IMR-90 (cell line): Measurements from ENCODE around the gene RAI14. TPM values are rescaled to one million over a fixed set of nuclear protein-coding genes. Genes with fewer than 3 reads are reported as not detected.

Experiments
- ATAC-seq: fragments of 200-7000 bp; cut with Tn5 transposase; 2 replicates; pipeline ENCODE4 v1.9.1; 2020; ENCODE audit warnings: low read depth, mild to moderate bottlenecking, moderate library complexity
- BruUV-seq: library from RNA; stranded (reverse); fragments of 400-500 nt; replicated peaks from 2 replicates; lab custom pipeline; 2021; lab: Mats Ljungman, UMichigan
- CTCF ChIA-PET: fragments of 300-600 bp; formaldehyde crosslinking; extraction: SDS; loops from one replicate; lab custom pipeline; 2021; ENCODE audit warnings: antibody characterized with exemption; lab: Yijun Ruan, JAX
- POLR2A ChIA-PET: fragments of 300-600 bp; sonication (Branson Sonifier 250); formaldehyde crosslinking; loops from one replicate; lab custom pipeline; 2022; ENCODE audit warnings: antibody characterized with exemption; ENCODE audit not compliant: unreplicated experiment; lab: Charles Lee
- DNase-seq: peaks from one replicate; pipeline ENCODE4 v3.0.0; 2013
- H2AFZ ChIP-seq: replicated peaks from 2 replicates; pipeline ENCODE3; 2013; ENCODE audit warnings: low read length, mild to moderate bottlenecking; ENCODE audit not compliant: poor library complexity
- H2AK5ac ChIP-seq: 2 replicates; pipeline ENCODE4 v1.6.1; 2013; ENCODE audit warnings: low read depth, low read length, inconsistent platforms
- H2AK9ac ChIP-seq: replicated peaks from 2 replicates; pipeline ENCODE3; 2013; ENCODE audit warnings: mild to moderate bottlenecking, low read depth, low read length, moderate library complexity; ENCODE audit not compliant: poor library complexity
- H2BK120ac ChIP-seq: 2 replicates; pipeline ENCODE4 v1.6.1; 2013; ENCODE audit warnings: low read depth, low read length, inconsistent platforms
- H2BK15ac ChIP-seq: 3 replicates; pipeline ENCODE4 v1.6.1; 2013; ENCODE audit warnings: low read depth, low read length, inconsistent platforms
- H2BK20ac ChIP-seq: 2 replicates; pipeline ENCODE4 v1.6.1; 2013; ENCODE audit warnings: low read depth, mild to moderate bottlenecking, inconsistent platforms, low read length, moderate library complexity
- H2BK5ac ChIP-seq: 2 replicates; pipeline ENCODE4 v1.6.1; 2013; ENCODE audit warnings: mild to moderate bottlenecking, low read depth, low read length, inconsistent platforms; ENCODE audit not compliant: poor library complexity, severe bottlenecking
- H3K14ac ChIP-seq: replicated peaks from 2 replicates; pipeline ENCODE4 v1.6.1; 2013; ENCODE audit warnings: low read depth, low read length, inconsistent platforms
- H3K18ac ChIP-seq: 2 replicates; pipeline ENCODE4 v1.6.1; 2013; ENCODE audit warnings: low read depth, low read length, control low read depth
- H3K23ac ChIP-seq: 2 replicates; pipeline ENCODE4 v1.6.1; 2013; ENCODE audit warnings: low read depth, low read length, inconsistent platforms
- H3K27ac ChIP-seq: 2 replicates; pipeline ENCODE4 v1.5.1; 2013; ENCODE audit warnings: mild to moderate bottlenecking, control low read depth, low read length; ENCODE audit not compliant: insufficient read depth
- H3K27me3 ChIP-seq: 2 replicates; pipeline ENCODE4 v1.6.1; 2013; ENCODE audit warnings: low read length; ENCODE audit not compliant: control insufficient read depth, insufficient read depth
- H3K36me3 ChIP-seq: 2 replicates; pipeline ENCODE4 v1.6.1; 2013; ENCODE audit warnings: low read length, mixed read lengths; ENCODE audit not compliant: control insufficient read depth, insufficient read depth
- H3K4ac ChIP-seq: 2 replicates; pipeline ENCODE4 v1.6.1; 2013; ENCODE audit warnings: low read depth, low read length, inconsistent platforms
- H3K4me1 ChIP-seq: 2 replicates; pipeline ENCODE4 v1.6.1; 2013; ENCODE audit warnings: low read length, mixed read lengths; ENCODE audit not compliant: control insufficient read depth, insufficient read depth
- H3K4me2 ChIP-seq: 2 replicates; pipeline ENCODE4 v1.6.1; 2013; ENCODE audit warnings: low read depth, mild to moderate bottlenecking, control low read depth, low read length, moderate library complexity
- H3K4me3 ChIP-seq: 2 replicates; pipeline ENCODE4 v1.5.1; 2013; ENCODE audit warnings: low read depth, mild to moderate bottlenecking, control low read depth, low read length, moderate library complexity; ENCODE audit not compliant: insufficient read depth
- H3K56ac ChIP-seq: 2 replicates; pipeline ENCODE4 v1.6.1; 2013; ENCODE audit warnings: low read length, inconsistent platforms; ENCODE audit not compliant: insufficient read depth; ENCODE audit errors: extremely low read depth
- H3K79me1 ChIP-seq, 2 experiments: 2 replicates each; pipeline ENCODE4 v1.6.1; 2013; ENCODE audit warnings: low read length in 2 of 2, inconsistent platforms in 1 of 2, low read depth in 1 of 2
- H3K9ac ChIP-seq: 2 replicates; pipeline ENCODE4 v1.6.1; 2013; ENCODE audit warnings: low read depth, low read length, control low read depth
- H3K9me1 ChIP-seq: 2 replicates; pipeline ENCODE4 v1.6.1; 2013; ENCODE audit warnings: low read length, inconsistent platforms; ENCODE audit not compliant: insufficient read depth
- H3K9me3 ChIP-seq: 2 replicates; pipeline ENCODE4 v1.6.1; 2013; ENCODE audit warnings: low read length; ENCODE audit not compliant: control insufficient read depth, insufficient read depth
- H4K20me1 ChIP-seq: 2 replicates; pipeline ENCODE4 v1.6.1; 2013; ENCODE audit warnings: low read length, inconsistent platforms; ENCODE audit not compliant: insufficient read depth
- H4K5ac ChIP-seq: 2 replicates; pipeline ENCODE4 v1.6.1; 2013; ENCODE audit warnings: mild to moderate bottlenecking, low read depth, low read length, control low read depth
- H4K8ac ChIP-seq, 2 experiments: 2 replicates each; pipeline ENCODE4 v1.6.1; 2013; ENCODE audit warnings: low read depth in 2 of 2, low read length in 2 of 2, control low read depth in 1 of 2, inconsistent platforms in 1 of 2
- H4K91ac ChIP-seq: 2 replicates; pipeline ENCODE4 v1.6.1; 2013; ENCODE audit warnings: low read depth, low read length, inconsistent platforms; ENCODE audit not compliant: insufficient read depth
- BHLHE40 ChIP-seq: fragments of 150-350 bp; IDR thresholded peaks from 2 replicates; pipeline ENCODE4 v1.6.1; 2016; ENCODE audit warnings: mild to moderate bottlenecking, low read depth, low read length
- CEBPB ChIP-seq: IDR thresholded peaks from 2 replicates; pipeline ENCODE4 v1.6.1; 2012; ENCODE audit warnings: low read depth, low read length, improper control_type of control experiment
- CHD1 ChIP-seq: IDR thresholded peaks from 2 replicates; pipeline ENCODE4 v1.6.1; 2012; ENCODE audit warnings: low read depth, low read length, improper control_type of control experiment
- FOS ChIP-seq: fragments of 150-350 bp; IDR thresholded peaks from 2 replicates; pipeline ENCODE4 v1.6.1; 2016; ENCODE audit warnings: low read depth, low read length
- MAZ ChIP-seq: IDR thresholded peaks from 2 replicates; pipeline ENCODE4 v1.6.1; 2012; ENCODE audit warnings: low read depth, mild to moderate bottlenecking, low read length, improper control_type of control experiment, moderate library complexity, borderline replicate concordance
- MXI1 ChIP-seq: IDR thresholded peaks from 2 replicates; pipeline ENCODE4 v1.6.1; 2012; ENCODE audit warnings: low read depth, mild to moderate bottlenecking, low read length, moderate library complexity, borderline replicate concordance
- NFE2L2 ChIP-seq: fragments of 150-350 bp; IDR thresholded peaks from 2 replicates; pipeline ENCODE4 v1.6.1; 2016; ENCODE audit warnings: low read depth, mild to moderate bottlenecking, low read length
- POLR2A ChIP-seq: IDR thresholded peaks from 2 replicates; pipeline ENCODE4 v1.6.1; 2012; ENCODE audit warnings: mild to moderate bottlenecking, low read depth, low read length
- RAD21 ChIP-seq: IDR thresholded peaks from 2 replicates; pipeline ENCODE4 v1.6.1; 2012; ENCODE audit warnings: low read length, improper control_type of control experiment
- RFX5 ChIP-seq: IDR thresholded peaks from 2 replicates; pipeline ENCODE4 v1.8.0; 2012; ENCODE audit warnings: low read depth, mild to moderate bottlenecking, low read length, moderate library complexity
- SMC3 ChIP-seq: fragments of 150-350 bp; IDR thresholded peaks from 2 replicates; pipeline ENCODE4 v1.6.1; 2016; ENCODE audit warnings: low read depth, mild to moderate bottlenecking, antibody characterized with exemption, low read length, moderate library complexity
- WGBS, 2 experiments: methylation state at CpG; one replicate each; pipeline versions ENCODE4 v1.1.5 to v1.1.7; 2013; ENCODE audit warnings: missing lambda C conversion rate in 2 of 2; ENCODE audit not compliant: insufficient read length in 1 of 2; ENCODE audit errors: extremely low coverage in 2 of 2; 5-methylcytosine and 5-hydroxymethylcytosine counted together
- dilution Hi-C: fragments of 300-500 bp; cut with HindIII; formaldehyde crosslinking; loops from one replicate; pipeline ENCODE4 v1.14.3; 2018; ENCODE audit warnings: low sequenced_read_pairs; ENCODE audit not compliant: unreplicated experiment
- in situ Hi-C: fragments of 300-500 bp; cut with MboI; formaldehyde crosslinking; loops from 3 replicates; pipeline ENCODE4 v1.14.3; 2019; ENCODE audit warnings: low sequenced_read_pairs, inconsistent platforms, mixed read lengths
- intact Hi-C: fragments of 100-400 bp; cut with micrococcal nuclease; formaldehyde crosslinking; loops from 2 replicates; pipeline ENCODE4 v1.10.0; 2022
- polyA plus RNA-seq, 3 experiments: library from polyadenylated mRNA; depleted of rRNA; stranded (reverse); fragments of >200 nt; gene quantifications; 2 replicates each; pipeline ENCODE4 v1.2.3, GENCODE V29; 2012; ENCODE audit warnings: low replicate concordance in 1 of 3
- total RNA-seq: library from RNA; depleted of rRNA; stranded (reverse); fragments of >200 nt; gene quantifications from 2 replicates; pipeline ENCODE4 v1.2.3, GENCODE V29; 2012
- TF ChIP-seq, protein P1 (sequence below): conservative IDR thresholded peaks from 2 replicates; pipeline ENCODE4 v1.5.1; 2012; ENCODE audit warnings: mild to moderate bottlenecking, low read depth, low read length, improper control_type of control experiment
- TF ChIP-seq, protein P2 (sequence below): fragments of 150-350 bp; IDR thresholded peaks from 2 replicates; pipeline ENCODE4 v1.6.1; 2017; ENCODE audit warnings: mild to moderate bottlenecking, antibody characterized with exemption, low read length, low read depth
- TF ChIP-seq, protein P3 (sequence below): fragments of 150-350 bp; IDR thresholded peaks from 2 replicates; pipeline ENCODE4 v1.6.1; 2016; ENCODE audit warnings: low read depth, mild to moderate bottlenecking, low read length, moderate library complexity, borderline replicate concordance

The RAI14 gene
- total and polyA plus RNA-seq, 2 of the 4 experiments (the other 2 are of a cell fraction): 221 to 267 TPM

DNA sequence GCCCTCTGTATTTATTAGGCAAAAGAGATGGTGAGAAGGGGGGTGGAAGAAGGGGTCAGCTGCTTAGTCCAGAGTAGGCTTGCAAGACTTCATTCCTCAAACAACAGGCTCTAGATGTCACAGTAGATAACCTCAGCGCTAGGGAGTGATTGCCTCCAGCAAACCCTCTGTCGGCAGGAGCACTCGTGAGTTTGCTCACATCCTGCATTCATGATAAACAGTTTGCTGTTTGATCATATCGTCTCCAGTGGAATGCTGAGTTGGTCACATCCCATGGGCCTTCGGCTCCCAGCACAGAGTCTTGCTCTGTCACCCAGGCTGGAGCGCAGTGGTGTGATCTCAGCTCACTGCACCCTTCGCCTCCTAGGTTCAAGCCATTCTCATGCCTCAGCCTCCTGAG is 186.4 kb downstream of the RAI14 start:
- intact Hi-C loops: loop anchor here (5.0 kb wide), 1 partner anchor 55 kb away; no protein-coding TSS in a partner anchor
- dilution Hi-C loops: no loop called here
- Histone ChIP-seq H3K36me3 (no peaks in the 10 kb centered on the region), H4K20me1 (no peaks in the 10 kb centered on the region), H3K14ac (no peak overlapping the region), H2BK5ac (no peak overlapping the region), H3K18ac (no peak overlapping the region), H4K5ac (no peak overlapping the region), H3K4me1 (peaks cover 3% of the 10 kb centered on the region; the same call in 1 of the 2 replicates), H3K9me3 (no peaks in the 10 kb centered on the region), H3K56ac (no peak overlapping the region), H3K9me1 (peaks cover 7% of the 10 kb centered on the region; the same call in 1 of the 2 replicates), H2BK120ac (no peak overlapping the region), H3K79me1 (no peaks in the 10 kb centered on the region), H2BK15ac (no peak overlapping the region), H2AK5ac (no peak overlapping the region; the same call in 1 of the 2 replicates), H3K9ac (no peak overlapping the region), H3K4me2 (no peak overlapping the region), H3K4me3 (no peak overlapping the region), H4K91ac (no peak overlapping the region), H4K8ac (no peak overlapping the region), H3K27ac (no peak overlapping the region), H2AK9ac (no peak overlapping the region), H2BK20ac (no peak overlapping the region), H3K23ac (no peak overlapping the region), H3K4ac (no peak overlapping the region), H2AFZ (no peak overlapping the region), H3K27me3 (no peaks in the 10 kb centered on the region)
- POLR2A ChIA-PET: no interaction called here
- no TSS peak for BruUV-seq
- DNase-seq (no peak), ATAC-seq (no peak)
- CTCF ChIA-PET: no interaction called here
- TF ChIP-seq BHLHE40 (no peak), RFX5 (no peak), MXI1 (no peak), SMC3 (no peak), FOS (no peak), MAZ (no peak), CHD1 (no peak), RAD21 (no peak), POLR2A (no peak), NFE2L2 (no peak), CEBPB (no peak)
- TF ChIP-seq, protein P1, sequence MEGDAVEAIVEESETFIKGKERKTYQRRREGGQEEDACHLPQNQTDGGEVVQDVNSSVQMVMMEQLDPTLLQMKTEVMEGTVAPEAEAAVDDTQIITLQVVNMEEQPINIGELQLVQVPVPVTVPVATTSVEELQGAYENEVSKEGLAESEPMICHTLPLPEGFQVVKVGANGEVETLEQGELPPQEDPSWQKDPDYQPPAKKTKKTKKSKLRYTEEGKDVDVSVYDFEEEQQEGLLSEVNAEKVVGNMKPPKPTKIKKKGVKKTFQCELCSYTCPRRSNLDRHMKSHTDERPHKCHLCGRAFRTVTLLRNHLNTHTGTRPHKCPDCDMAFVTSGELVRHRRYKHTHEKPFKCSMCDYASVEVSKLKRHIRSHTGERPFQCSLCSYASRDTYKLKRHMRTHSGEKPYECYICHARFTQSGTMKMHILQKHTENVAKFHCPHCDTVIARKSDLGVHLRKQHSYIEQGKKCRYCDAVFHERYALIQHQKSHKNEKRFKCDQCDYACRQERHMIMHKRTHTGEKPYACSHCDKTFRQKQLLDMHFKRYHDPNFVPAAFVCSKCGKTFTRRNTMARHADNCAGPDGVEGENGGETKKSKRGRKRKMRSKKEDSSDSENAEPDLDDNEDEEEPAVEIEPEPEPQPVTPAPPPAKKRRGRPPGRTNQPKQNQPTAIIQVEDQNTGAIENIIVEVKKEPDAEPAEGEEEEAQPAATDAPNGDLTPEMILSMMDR: no peak
- TF ChIP-seq, protein P2, sequence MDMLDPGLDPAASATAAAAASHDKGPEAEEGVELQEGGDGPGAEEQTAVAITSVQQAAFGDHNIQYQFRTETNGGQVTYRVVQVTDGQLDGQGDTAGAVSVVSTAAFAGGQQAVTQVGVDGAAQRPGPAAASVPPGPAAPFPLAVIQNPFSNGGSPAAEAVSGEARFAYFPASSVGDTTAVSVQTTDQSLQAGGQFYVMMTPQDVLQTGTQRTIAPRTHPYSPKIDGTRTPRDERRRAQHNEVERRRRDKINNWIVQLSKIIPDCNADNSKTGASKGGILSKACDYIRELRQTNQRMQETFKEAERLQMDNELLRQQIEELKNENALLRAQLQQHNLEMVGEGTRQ: no peak
- TF ChIP-seq, protein P3, sequence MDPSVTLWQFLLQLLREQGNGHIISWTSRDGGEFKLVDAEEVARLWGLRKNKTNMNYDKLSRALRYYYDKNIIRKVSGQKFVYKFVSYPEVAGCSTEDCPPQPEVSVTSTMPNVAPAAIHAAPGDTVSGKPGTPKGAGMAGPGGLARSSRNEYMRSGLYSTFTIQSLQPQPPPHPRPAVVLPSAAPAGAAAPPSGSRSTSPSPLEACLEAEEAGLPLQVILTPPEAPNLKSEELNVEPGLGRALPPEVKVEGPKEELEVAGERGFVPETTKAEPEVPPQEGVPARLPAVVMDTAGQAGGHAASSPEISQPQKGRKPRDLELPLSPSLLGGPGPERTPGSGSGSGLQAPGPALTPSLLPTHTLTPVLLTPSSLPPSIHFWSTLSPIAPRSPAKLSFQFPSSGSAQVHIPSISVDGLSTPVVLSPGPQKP: no peak
- in situ Hi-C loops: no loop called here
- WGBS, 2 experiments: 0% methylated on average over 1 of the region's 7 CpGs; no CpG with 5 or more reads in 1 of the 2 experiments
